Glutamatergic neuron (in vitro differentiated cells): ENCODE data around the gene SLC7A6. TPM values are rescaled to one million over a fixed set of nuclear protein-coding genes. Genes with fewer than 3 reads are reported as not detected.

Source experiments
- DNase-seq: peaks from one replicate; pipeline ENCODE4 v3.0.0; 2022
- H3K27ac Mint-ChIP-seq: one replicate; pipeline ENCODE4 v1.8.0; 2020; ENCODE audit warnings: mild to moderate bottlenecking, mixed read lengths, inconsistent platforms; ENCODE audit not compliant: unreplicated experiment
- H3K27me3 Mint-ChIP-seq: one replicate; pipeline ENCODE4 v1.8.0; 2020; ENCODE audit warnings: mild to moderate bottlenecking, moderate library complexity, mixed read lengths, inconsistent platforms; ENCODE audit not compliant: unreplicated experiment
- H3K36me3 Mint-ChIP-seq: one replicate; pipeline ENCODE4 v1.8.0; 2020; ENCODE audit warnings: mild to moderate bottlenecking, mixed read lengths, inconsistent platforms; ENCODE audit not compliant: unreplicated experiment
- H3K4me1 Mint-ChIP-seq: one replicate; pipeline ENCODE4 v1.8.0; 2020; ENCODE audit warnings: mild to moderate bottlenecking, low read depth, mixed read lengths, inconsistent platforms; ENCODE audit not compliant: unreplicated experiment
- H3K4me3 Mint-ChIP-seq: one replicate; pipeline ENCODE4 v1.8.0; 2020; ENCODE audit warnings: mild to moderate bottlenecking, mixed read lengths, inconsistent platforms; ENCODE audit not compliant: unreplicated experiment
- H3K9me3 Mint-ChIP-seq: one replicate; pipeline ENCODE4 v1.8.0; 2020; ENCODE audit warnings: mild to moderate bottlenecking, moderate library complexity, mixed read lengths, inconsistent platforms; ENCODE audit not compliant: unreplicated experiment
- total RNA-seq: library from RNA; stranded (reverse); fragmentation: NEBNext Ultra II Directional; extraction: Animal tissue kit (Norgen Biotek cat#: 25700); gene quantifications from one replicate; pipeline ENCODE4 v1.2.1, GENCODE V29; 2021; ENCODE audit not compliant: unreplicated experiment
- TF ChIP-seq, protein P1 (sequence below): fragments of 200-600 bp; sonication (generic); IDR thresholded peaks from one replicate; pipeline ENCODE4 v1.5.0; 2021; ENCODE audit not compliant: partially characterized antibody, unreplicated experiment

SLC7A6 gene
- total RNA-seq, 1 donor from 2014 or later = 78.1 TPM

DNA sequence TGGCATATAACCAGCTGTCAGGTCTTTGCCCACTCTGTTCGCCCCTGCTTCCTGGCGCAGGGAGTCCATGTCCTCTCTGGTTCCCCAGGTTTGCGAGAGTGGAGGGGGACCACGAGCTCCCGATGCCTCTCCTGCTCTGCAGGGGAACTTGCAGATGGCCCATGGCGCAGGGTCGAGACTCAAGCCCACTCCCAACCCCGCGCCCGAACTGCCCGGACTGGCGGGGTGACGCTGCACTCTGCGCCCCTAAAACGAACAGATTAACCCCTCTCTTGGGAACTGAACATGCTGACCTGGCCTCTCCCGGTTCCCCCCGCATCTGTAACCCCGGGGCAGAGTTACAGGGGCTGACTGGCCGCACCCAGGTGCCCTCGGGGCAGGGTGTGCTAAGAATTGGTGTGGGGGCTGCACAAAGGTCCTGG, 19.8 kb upstream of the SLC7A6 start:
- no peaks in the 10 kb centered on the region for H3K36me3 Mint-ChIP-seq
- TF ChIP-seq, protein P1, sequence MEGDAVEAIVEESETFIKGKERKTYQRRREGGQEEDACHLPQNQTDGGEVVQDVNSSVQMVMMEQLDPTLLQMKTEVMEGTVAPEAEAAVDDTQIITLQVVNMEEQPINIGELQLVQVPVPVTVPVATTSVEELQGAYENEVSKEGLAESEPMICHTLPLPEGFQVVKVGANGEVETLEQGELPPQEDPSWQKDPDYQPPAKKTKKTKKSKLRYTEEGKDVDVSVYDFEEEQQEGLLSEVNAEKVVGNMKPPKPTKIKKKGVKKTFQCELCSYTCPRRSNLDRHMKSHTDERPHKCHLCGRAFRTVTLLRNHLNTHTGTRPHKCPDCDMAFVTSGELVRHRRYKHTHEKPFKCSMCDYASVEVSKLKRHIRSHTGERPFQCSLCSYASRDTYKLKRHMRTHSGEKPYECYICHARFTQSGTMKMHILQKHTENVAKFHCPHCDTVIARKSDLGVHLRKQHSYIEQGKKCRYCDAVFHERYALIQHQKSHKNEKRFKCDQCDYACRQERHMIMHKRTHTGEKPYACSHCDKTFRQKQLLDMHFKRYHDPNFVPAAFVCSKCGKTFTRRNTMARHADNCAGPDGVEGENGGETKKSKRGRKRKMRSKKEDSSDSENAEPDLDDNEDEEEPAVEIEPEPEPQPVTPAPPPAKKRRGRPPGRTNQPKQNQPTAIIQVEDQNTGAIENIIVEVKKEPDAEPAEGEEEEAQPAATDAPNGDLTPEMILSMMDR = no peak
- no peak for DNase-seq
- H3K9me3 Mint-ChIP-seq = peaks cover 6% of the 10 kb centered on the region
- peak overlapping the region; percentile 99 for H3K4me3 Mint-ChIP-seq
- peaks cover 2% of the 10 kb centered on the region for H3K4me1 Mint-ChIP-seq
- peaks cover 6% of the 10 kb centered on the region for H3K27me3 Mint-ChIP-seq
- no peak overlapping the region for H3K27ac Mint-ChIP-seq

DNA sequence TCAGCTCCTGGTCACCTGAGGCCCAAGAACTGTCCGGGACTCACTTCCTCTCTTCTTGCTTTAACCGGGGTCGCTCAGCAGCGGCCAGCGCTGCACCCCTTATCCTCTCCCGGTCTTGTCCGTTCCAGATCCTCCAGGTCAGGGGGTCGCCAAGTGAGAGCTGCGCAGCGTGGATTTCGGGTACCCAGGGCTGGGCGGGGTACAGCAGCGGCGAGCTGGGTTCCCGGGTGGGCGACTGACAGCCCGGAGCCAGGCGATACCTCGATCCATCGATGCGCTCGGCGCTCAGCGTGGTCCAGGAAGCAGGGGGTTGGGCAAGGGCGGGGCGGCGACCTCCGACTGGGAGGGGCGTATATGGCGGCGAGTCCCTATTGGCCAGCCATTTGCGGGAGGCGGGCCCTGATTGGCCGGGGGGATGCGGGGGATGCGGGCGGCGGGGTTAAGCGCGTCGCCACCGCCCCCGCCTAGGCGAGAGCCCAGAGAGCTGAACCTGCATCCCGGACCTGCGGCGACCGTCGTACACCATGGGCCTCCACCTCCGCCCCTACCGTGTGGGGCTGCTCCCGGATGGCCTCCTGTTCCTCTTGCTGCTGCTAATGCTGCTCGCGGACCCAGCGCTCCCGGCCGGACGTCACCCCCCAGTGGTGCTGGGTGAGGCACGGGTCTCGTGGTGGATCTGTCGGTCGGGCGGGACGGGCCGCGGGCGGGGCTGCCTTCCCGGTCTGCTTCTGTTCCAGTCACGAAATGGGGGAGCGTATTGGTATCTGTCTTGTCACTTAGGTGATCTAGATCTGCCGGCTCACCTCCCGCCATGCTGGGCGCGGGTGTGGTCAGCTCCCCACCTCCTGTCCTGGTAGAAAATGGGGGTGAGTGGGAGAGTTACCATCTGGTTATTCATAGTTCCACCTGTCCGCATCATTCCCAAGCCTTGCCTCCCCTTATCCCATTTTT, 19.1 kb upstream of the SLC7A6 start, which contains the start of gene PLA2G15:
PLA2G15 (plus strand) TSS at position 471 of the 951 bp plus-strand sequence; CDS start at position 525, 54 bp downstream.
- DNase-seq = peak; percentile 100
- H3K4me3 Mint-ChIP-seq = peak within 1 kb of the TSS; percentile 99
- TF ChIP-seq, protein P1 = no peak
- peaks cover 6% of the 10 kb centered on the region for H3K9me3 Mint-ChIP-seq
- H3K36me3 Mint-ChIP-seq = no peaks in the 10 kb centered on the region
- H3K27me3 Mint-ChIP-seq = peaks cover 6% of the 10 kb centered on the region
- H3K27ac Mint-ChIP-seq = peak within 1 kb of the TSS; percentile 76
- peaks cover 2% of the 10 kb centered on the region for H3K4me1 Mint-ChIP-seq

DNA sequence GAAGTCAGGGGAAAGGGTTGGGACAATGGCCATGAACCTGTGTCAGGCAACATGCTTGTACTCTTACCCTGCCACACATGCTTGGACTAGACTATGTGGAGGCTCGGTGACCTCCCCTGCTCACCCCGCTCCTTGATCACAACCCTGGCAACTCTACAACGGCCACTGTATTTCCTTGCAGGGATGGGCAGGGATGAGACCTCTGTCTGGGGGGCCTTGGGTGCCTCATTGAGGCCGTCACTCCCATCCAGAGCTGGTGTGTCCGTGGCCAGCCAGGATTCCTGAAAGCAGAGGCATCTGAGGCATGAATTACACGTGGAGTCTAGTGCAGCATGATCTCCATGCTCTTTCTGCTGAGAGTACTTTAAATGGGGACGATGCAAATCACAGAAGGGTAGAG, 18.2 kb upstream of the SLC7A6 start:
- H3K36me3 Mint-ChIP-seq = no peaks in the 10 kb centered on the region
- no peak overlapping the region for H3K27ac Mint-ChIP-seq
- no peak for DNase-seq
- TF ChIP-seq, protein P1 = no peak
- H3K4me3 Mint-ChIP-seq = peak overlapping the region; percentile 92
- H3K27me3 Mint-ChIP-seq = peaks cover 8% of the 10 kb centered on the region
- H3K9me3 Mint-ChIP-seq = peaks cover 6% of the 10 kb centered on the region
- peaks cover 2% of the 10 kb centered on the region for H3K4me1 Mint-ChIP-seq

DNA sequence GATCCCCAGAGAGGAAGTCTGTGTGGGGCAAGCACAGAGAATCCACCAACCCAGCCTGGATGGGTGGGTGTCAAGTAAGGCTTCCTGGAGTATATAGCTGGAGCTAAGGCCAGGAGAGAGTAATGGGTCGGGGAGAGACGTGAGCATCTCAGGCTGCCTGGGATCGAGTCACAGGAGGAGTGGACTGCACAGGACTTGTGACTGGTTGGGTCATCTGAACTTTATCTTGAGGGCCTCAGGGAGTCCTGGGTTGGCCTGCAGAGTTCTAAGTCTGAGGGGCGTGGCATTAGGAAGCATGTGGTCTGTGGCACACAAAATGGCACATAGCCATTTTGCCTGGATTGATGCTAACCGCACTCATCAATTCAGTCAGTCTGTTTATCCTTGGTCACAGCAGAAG, 17.7 kb upstream of the SLC7A6 start:
- Mint-ChIP-seq H3K36me3 (no peaks in the 10 kb centered on the region), H3K4me1 (peaks cover 2% of the 10 kb centered on the region), H3K4me3 (no peak overlapping the region), H3K9me3 (peaks cover 6% of the 10 kb centered on the region), H3K27ac (no peak overlapping the region), H3K27me3 (peaks cover 8% of the 10 kb centered on the region)
- TF ChIP-seq, protein P1 = no peak
- no peak for DNase-seq

DNA sequence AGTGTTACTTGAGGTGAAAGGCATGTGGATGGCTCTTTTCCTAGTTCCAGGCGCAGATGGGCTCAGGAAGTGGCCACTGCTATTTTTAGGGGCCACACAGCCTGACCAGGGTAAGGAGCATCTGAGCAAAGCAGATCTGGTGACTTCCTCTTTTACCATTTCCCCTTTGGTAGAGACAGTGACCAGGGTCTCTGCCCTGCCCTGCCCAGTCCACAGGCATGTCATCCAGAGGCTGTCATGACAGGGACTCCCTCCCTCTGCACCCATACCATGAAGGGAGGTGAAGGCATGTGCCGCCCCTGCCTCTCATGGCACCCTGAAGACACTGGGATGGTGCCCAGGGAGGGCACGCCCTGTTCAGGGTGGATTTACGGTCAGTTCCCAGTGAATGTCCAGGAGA, 16.9 kb upstream of the SLC7A6 start:
- TF ChIP-seq, protein P1 = no peak
- peaks cover 2% of the 10 kb centered on the region for H3K4me1 Mint-ChIP-seq
- DNase-seq = no peak
- no peak overlapping the region for H3K4me3 Mint-ChIP-seq
- H3K9me3 Mint-ChIP-seq = peaks cover 6% of the 10 kb centered on the region
- H3K27me3 Mint-ChIP-seq = peaks cover 8% of the 10 kb centered on the region
- H3K36me3 Mint-ChIP-seq = no peaks in the 10 kb centered on the region
- no peak overlapping the region for H3K27ac Mint-ChIP-seq
